ENCODE measurements around the gene TMEM185B. TPM values are rescaled to one million over a fixed set of nuclear protein-coding genes. Genes with fewer than 3 reads are reported as not detected.
"Not testable (repeated sequence)": the region's sequence is repeated elsewhere in the genome, so short reads cannot be mapped to it uniquely, and the experiment has no call there.

TMEM185B gene
- total and polyA plus RNA-seq, 2 of the 4 experiments (the other 2 are of a cell fraction): 17.7 to 26.1 TPM

DNA sequence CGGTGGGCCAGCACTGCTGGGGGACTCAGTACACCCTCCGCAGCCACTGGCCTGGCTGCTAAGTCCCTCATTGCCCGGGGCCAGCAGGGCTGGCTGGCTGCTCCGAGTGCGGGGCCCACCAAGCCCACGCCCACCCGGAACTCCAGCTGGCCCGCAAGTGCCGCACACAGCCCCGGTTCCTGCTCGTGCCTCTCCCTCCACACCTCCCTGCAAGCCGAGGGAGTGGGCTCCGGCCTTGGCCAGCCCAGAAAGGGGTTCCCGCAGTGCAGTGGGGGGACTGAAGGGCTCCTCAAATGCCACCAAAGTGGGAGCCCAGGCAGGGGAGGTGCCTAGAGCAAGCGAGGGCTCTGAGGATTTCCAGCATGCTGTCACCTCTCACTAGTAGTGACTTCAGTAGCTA lies 36.7 kb upstream of the TMEM185B start:
- CTCF ChIA-PET; in situ Hi-C loops (cut with MboI; ENCODE audit: low sequenced_read_pairs); POLR2A ChIA-PET (ENCODE audit: unreplicated experiment): not testable (repeated sequence)

More for the DNA sequence above, 36.7 kb upstream of the TMEM185B start:
- dilution Hi-C loops (cut with HindIII; ENCODE audit: low sequenced_read_pairs, unreplicated experiment); H3K36me3 ChIP-seq (ENCODE audit: control insufficient read depth, insufficient read depth, low read length); H3K23ac ChIP-seq (ENCODE audit: low read depth, low read length); H3K9me3 ChIP-seq (ENCODE audit: control insufficient read depth, insufficient read depth, low read length); H2BK20ac ChIP-seq (ENCODE audit: low read depth, low read length); H3K18ac ChIP-seq (ENCODE audit: low read depth, low read length); DNase-seq; H4K5ac ChIP-seq (ENCODE audit: low read depth, low read length); H3K4me1 ChIP-seq (ENCODE audit: control insufficient read depth, insufficient read depth, low read length); H4K8ac ChIP-seq (ENCODE audit: low read depth in 2 of 2, low read length in 2 of 2); H3K4me2 ChIP-seq (ENCODE audit: low read depth, low read length); H3K27me3 ChIP-seq (ENCODE audit: control insufficient read depth, insufficient read depth, low read length); H4K91ac ChIP-seq (ENCODE audit: insufficient read depth, low read depth, low read length); intact Hi-C loops (cut with micrococcal nuclease); H3K4ac ChIP-seq (ENCODE audit: low read depth, low read length); H2AK5ac ChIP-seq (ENCODE audit: low read depth, low read length); ATAC-seq (ENCODE audit: low read depth); H2BK15ac ChIP-seq (ENCODE audit: low read depth, low read length); H3K56ac ChIP-seq (ENCODE audit: extremely low read depth, insufficient read depth, low read length); H2AFZ ChIP-seq (replicated peaks; ENCODE audit: low read length, poor library complexity); H2BK5ac ChIP-seq (ENCODE audit: low read depth, low read length, poor library complexity, severe bottlenecking); H3K4me3 ChIP-seq (ENCODE audit: insufficient read depth, low read depth, low read length); BruUV-seq (replicated peaks); H3K9ac ChIP-seq (ENCODE audit: low read depth, low read length); H2AK9ac ChIP-seq (replicated peaks; ENCODE audit: low read depth, low read length, poor library complexity); H2BK120ac ChIP-seq (ENCODE audit: low read depth, low read length); H3K27ac ChIP-seq (ENCODE audit: insufficient read depth, low read length); H3K14ac ChIP-seq (replicated peaks; ENCODE audit: low read depth, low read length): not testable (repeated sequence)
- Histone ChIP-seq H4K20me1 (ENCODE audit: insufficient read depth, low read length) (peaks cover 63% of the 10 kb centered on the region), H3K9me1 (ENCODE audit: insufficient read depth, low read length) (peaks cover 23% of the 10 kb centered on the region), H3K79me1 (ENCODE audit: low read depth in 1 of 2, low read length in 2 of 2) (peaks cover 30 to 77% of the 10 kb centered on the region in 2 experiments)
- no CpG with 5 or more reads among the region's 15 CpGs for whole genome bisulfite sequencing, 2 experiments (ENCODE audit: extremely low coverage in 2 of 2, insufficient read length in 1 of 2)

Measured in IMR-90 (cell line).